Cardiac ventricle fibroblast (primary cell): ENCODE results near the gene SERAC1. TPM values are rescaled to one million over a fixed set of nuclear protein-coding genes. Genes with fewer than 3 reads are reported as not detected.

ENCODE experiments used
- total RNA-seq: library from RNA; depleted of rRNA; stranded (reverse); fragments of >200 nt; gene quantifications from 2 replicates; pipeline ENCODE4 v1.2.3, GENCODE V29; 2015

Gene SERAC1
- 2.4 and 3.2 TPM in 2 replicates for total RNA-seq

DNA sequence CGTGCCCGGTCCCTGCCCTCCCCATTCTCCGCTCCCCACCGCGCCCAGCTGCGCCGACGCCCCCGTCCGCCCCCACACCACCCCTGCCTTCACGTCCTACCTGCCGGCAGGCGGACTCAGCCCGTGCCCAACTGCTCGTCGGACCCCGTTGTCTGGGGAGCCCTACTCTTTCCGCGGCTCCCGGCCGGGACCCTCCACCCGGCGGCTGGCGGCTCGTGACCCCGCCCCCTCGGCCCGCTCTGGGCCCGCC lies at the start of gene SERAC1:
Gene SERAC1, minus strand, starts transcription at position 223 of the 250 bp plus-strand sequence. CDS start 9,899 bp downstream, outside the sequence.

Other genes starting within 250 kb of the SERAC1 start
- gene SYNJ2, start 186.4 kb downstream of the SERAC1 start, total RNA-seq, result 5.9 and 6.3 TPM in 2 replicates
- 10.1 and 11.0 TPM in 2 replicates for gene GTF2H5, start 88 bp upstream of the SERAC1 start, total RNA-seq
- gene TULP4, start 144.2 kb upstream of the SERAC1 start, total RNA-seq, result 40.4 and 54.5 TPM in 2 replicates